Fibroblast of villous mesenchyme (primary cell): ENCODE data around the gene PTPRN2. TPM values are rescaled to one million over a fixed set of nuclear protein-coding genes. Genes with fewer than 3 reads are reported as not detected.
"Not testable (repeated sequence)": the region's sequence is repeated elsewhere in the genome, so short reads cannot be mapped to it uniquely, and the experiment has no call there.

ENCODE experiments used
- DNase-seq: peaks from one replicate; pipeline ENCODE4 v3.0.0-alpha.2; 2010; ENCODE audit warnings: low read depth
- H3K4me3 ChIP-seq: 2 replicates; pipeline ENCODE4 v1.5.1; 2011; ENCODE audit warnings: low read depth, mild to moderate bottlenecking, low read length
- total RNA-seq: library from RNA; depleted of rRNA; stranded (reverse); fragments of >200 nt; gene quantifications from 2 replicates; pipeline ENCODE4 v1.2.3, GENCODE V29; 2012
- TF ChIP-seq, protein P1 (sequence below): IDR thresholded peaks from 2 replicates; pipeline ENCODE4 v1.5.1; 2012; ENCODE audit warnings: low read depth, mild to moderate bottlenecking, low read length; ENCODE audit not compliant: insufficient read depth

The PTPRN2 gene
- total RNA-seq, 1 donor: not detected

DNA sequence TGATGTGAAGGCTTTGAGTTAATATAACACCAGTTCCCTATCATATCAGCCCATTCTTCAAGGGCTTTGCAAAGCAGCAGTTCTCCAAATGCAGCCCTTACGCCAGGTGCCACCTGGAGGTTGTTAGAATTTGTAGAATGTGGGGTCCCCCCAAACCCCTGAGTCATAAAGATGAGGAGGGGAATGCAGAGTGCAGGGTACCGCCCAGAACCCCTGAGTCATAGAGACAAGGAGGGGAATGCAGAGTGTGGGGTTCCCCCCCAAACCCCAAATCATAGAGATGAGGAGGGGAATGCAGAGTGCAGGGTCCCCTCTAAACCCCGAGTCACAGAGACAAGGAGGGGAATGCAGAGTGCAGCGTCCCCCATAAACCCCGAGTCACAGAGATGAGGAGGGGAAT is 605.8 kb downstream of the PTPRN2 start:
- TF ChIP-seq, protein P1, sequence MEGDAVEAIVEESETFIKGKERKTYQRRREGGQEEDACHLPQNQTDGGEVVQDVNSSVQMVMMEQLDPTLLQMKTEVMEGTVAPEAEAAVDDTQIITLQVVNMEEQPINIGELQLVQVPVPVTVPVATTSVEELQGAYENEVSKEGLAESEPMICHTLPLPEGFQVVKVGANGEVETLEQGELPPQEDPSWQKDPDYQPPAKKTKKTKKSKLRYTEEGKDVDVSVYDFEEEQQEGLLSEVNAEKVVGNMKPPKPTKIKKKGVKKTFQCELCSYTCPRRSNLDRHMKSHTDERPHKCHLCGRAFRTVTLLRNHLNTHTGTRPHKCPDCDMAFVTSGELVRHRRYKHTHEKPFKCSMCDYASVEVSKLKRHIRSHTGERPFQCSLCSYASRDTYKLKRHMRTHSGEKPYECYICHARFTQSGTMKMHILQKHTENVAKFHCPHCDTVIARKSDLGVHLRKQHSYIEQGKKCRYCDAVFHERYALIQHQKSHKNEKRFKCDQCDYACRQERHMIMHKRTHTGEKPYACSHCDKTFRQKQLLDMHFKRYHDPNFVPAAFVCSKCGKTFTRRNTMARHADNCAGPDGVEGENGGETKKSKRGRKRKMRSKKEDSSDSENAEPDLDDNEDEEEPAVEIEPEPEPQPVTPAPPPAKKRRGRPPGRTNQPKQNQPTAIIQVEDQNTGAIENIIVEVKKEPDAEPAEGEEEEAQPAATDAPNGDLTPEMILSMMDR: no peak
- no peak for DNase-seq
- H3K4me3 ChIP-seq: no peak overlapping the region

DNA sequence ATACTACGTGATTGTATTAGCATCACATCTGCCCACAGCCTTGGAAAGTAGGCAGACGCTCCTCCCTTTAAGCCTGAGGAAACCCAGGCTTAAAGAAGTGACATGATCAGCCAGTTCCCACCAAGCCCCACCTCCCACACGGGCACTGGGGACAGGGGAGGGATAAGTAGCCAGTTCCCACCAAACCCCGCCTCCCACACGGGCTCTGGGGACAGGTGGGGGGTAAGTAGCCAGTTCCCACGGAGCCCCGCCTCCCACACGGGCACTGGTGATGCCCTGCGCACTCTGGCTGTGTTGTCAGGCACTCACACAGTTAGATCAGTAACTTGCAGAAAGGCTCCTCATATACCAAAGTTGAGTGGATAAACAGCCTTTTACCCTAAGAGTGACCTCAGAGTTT is 606.8 kb downstream of the PTPRN2 start:
- no peak for DNase-seq
- TF ChIP-seq, protein P1: no peak
- H3K4me3 ChIP-seq: no peak overlapping the region

DNA sequence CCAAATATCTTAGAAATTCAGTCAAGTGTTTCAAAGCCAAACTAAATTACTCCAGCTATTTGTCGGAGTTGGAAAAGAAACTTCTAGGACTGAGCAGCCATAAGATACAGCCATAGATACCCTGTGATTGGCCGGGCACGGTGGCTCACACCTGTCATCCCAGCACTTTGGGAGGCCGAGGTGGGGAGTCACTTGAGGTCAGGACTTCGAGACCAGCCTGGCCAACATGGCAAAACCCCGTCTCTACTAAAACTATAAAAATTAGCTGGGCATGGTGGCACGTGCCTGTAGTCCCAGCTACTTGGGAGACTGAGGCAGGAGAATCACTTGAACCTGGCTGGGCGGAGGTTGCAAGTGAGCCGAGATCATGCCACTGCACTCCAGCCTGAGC is 607.3 kb downstream of the PTPRN2 start:
- not testable (repeated sequence) for H3K4me3 ChIP-seq, DNase-seq

DNA sequence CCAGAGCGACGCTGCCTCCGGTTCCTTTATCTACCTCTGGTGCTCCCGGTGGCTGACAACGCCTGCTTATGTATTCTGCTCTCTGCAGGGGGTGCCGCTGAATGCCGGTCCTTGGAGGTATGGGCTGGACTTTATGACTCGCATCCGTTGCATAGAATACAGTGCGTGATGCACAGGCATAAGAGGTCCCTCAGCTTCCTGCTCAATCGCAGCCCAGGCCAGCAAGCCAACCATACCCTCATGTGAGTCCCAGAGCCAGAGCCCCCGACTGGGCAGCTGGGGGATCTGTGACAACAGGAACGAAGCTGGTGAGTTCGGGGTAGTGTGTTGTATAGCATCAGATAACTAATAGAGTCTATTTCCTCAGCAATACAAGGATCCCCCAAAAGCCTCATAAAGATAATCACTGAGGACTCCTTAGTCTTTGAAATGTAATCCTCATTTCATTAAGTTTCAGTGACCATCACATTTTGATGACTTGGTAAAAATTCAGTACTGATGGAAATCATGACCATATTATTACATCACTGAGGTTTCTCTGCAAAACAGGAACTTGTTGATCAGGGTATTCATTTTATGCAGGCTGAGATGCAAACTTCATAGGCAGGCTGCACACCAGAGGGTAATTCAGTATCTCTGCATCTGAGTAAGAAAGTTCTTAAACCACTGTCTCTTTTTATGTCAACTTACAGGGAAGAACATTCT is 607.8 kb downstream of the PTPRN2 start:
- no peak overlapping the region for H3K4me3 ChIP-seq
- no peak for DNase-seq
- TF ChIP-seq, protein P1: no peak

DNA sequence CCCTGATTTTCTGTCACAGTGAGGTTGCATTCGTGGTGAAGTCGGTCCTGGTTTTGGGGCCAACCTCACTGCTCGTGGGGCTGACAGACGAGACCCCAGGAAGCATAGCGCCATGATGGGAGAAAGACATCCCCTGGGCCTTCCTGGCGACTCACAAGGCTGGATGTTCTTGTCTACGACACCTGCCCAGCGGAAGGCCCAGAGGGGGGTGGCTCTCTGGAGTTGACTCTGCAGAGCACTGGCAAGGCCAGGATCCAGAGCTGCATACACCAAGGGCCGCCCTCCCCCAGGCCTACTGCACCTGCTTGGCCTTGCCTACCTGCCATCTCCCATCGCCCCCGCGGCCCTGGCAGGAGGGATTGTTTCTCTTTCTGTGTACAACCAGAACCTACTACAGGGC is 608.9 kb downstream of the PTPRN2 start:
- no peak for DNase-seq
- TF ChIP-seq, protein P1: no peak
- no peak overlapping the region for H3K4me3 ChIP-seq

DNA sequence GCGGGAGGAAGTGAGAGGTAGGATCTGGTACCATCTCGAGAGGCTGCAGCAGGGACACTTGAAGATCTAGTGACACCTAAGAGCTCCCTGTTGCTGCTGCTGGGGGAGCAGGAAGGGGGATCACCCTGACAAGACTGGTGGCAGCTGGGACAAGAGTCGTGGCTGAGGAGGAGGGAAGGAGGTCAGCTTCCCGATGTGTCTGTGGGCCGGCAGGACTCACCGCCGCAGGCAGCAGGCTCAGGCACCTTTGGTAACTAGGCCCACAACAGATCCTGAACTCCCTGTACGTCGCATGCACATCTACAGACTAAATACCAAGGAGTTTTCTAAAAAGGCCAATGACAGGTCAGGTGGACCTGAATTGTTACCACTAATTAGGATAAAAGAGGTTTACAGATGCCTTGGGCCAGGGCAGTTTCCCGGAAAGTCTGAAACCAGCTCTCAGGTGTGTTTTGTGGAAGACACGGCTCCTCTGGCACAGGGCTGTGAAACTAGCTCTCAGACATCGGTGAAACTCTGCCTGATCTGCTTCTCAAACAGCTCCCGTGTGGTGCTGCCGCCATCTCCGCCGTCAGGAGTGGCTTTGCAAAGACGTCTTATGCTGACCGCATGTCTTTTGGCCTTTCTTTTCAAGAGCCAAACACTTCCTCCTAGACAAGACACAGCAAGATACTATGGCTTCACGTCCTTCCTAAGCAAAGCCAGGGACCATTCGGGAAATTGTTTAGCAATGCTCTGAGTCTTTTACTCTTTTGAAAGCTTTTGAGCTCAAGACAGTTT is 609.7 kb downstream of the PTPRN2 start:
- no peak overlapping the region for H3K4me3 ChIP-seq
- TF ChIP-seq, protein P1: no peak
- no peak for DNase-seq

DNA sequence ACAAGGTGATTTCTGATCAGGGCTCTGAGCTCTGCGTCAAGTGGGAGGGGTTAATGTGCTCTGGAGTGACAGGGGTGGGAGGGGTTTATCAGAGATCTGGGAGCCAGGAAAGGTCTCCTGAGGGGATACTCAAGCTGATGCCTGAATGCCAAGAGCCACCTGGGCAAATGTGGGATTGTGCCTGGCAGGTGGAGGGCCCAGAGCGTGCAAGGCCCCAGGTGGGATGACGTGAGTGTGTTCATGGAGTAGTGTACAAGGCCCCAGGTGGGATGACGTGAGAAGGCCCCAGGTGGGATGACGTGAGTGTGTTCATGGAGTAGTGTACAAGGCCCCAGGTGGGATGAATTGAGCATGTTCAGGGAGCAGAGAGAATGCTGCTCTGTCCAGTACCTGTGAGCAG is 610.3 kb downstream of the PTPRN2 start:
- no peak for DNase-seq
- no peak overlapping the region for H3K4me3 ChIP-seq
- TF ChIP-seq, protein P1: no peak
